ENCODE measurements around the gene CD300LF. TPM values are rescaled to one million over a fixed set of nuclear protein-coding genes. Genes with fewer than 3 reads are reported as not detected.

Gene CD300LF
- total RNA-seq, 1 experiment from 2014 or later: not detected

GRCh38 chr17:74728702-74729075 is 16.0 kb upstream of the CD300LF start:
- H3K23ac ChIP-seq (ENCODE audit: insufficient read length, low read depth, low read length): no peak overlapping the region
- H3K18ac ChIP-seq (ENCODE audit: insufficient read length, low read depth, low read length): no peak overlapping the region
- H3K9me3 ChIP-seq (ENCODE audit: control insufficient read depth, low read depth, low read length): no peaks in the 10 kb centered on the region
- Mint-ChIP-seq H3K36me3 (ENCODE audit: insufficient read depth in 1 of 3, low read depth in 3 of 3) (no peaks in the 10 kb centered on the region), H3K9me3 (no peaks in the 10 kb centered on the region), H3K4me3 (no peak overlapping the region), H3K4me1 (no peaks in the 10 kb centered on the region), H3K27ac (no peak overlapping the region), H3K27me3 (ENCODE audit: low read depth) (peaks cover 16% of the 10 kb centered on the region)
- H2BK20ac ChIP-seq (ENCODE audit: low read depth, low read length, poor library complexity, severe bottlenecking): no peak overlapping the region
- no peak overlapping the region for H2BK12ac ChIP-seq (ENCODE audit: insufficient read length, low read depth, low read length)
- H2AK5ac ChIP-seq (ENCODE audit: insufficient read length, low read length): no peak overlapping the region
- H4K5ac ChIP-seq (ENCODE audit: insufficient read length, low read depth, low read length): no peak overlapping the region
- no peaks in the 10 kb centered on the region for H3K23me2 ChIP-seq (ENCODE audit: insufficient read length, low read depth, low read length, poor library complexity, severe bottlenecking)
- H3K9ac ChIP-seq (ENCODE audit: extremely low read depth, insufficient read length, low read length): no peak overlapping the region
- H3K27ac ChIP-seq (ENCODE audit: insufficient read length, low read depth, low read length): no peak overlapping the region
- H3T11ph ChIP-seq (ENCODE audit: low read length): no peak overlapping the region
- H3K27me3 ChIP-seq (ENCODE audit: insufficient read depth, low read length): no peaks in the 10 kb centered on the region; the same call in 1 of the 2 replicates
- H2BK5ac ChIP-seq (ENCODE audit: insufficient read length, low read length): no peak overlapping the region
- TF ChIP-seq, protein P1, sequence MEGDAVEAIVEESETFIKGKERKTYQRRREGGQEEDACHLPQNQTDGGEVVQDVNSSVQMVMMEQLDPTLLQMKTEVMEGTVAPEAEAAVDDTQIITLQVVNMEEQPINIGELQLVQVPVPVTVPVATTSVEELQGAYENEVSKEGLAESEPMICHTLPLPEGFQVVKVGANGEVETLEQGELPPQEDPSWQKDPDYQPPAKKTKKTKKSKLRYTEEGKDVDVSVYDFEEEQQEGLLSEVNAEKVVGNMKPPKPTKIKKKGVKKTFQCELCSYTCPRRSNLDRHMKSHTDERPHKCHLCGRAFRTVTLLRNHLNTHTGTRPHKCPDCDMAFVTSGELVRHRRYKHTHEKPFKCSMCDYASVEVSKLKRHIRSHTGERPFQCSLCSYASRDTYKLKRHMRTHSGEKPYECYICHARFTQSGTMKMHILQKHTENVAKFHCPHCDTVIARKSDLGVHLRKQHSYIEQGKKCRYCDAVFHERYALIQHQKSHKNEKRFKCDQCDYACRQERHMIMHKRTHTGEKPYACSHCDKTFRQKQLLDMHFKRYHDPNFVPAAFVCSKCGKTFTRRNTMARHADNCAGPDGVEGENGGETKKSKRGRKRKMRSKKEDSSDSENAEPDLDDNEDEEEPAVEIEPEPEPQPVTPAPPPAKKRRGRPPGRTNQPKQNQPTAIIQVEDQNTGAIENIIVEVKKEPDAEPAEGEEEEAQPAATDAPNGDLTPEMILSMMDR (conservative IDR thresholded peaks at IDR 0.05): no peak
- DNase-seq: no peak
- H2AFZ ChIP-seq (ENCODE audit: low read length): no peak overlapping the region
- H3K4me1 ChIP-seq (ENCODE audit: insufficient read depth, low read length): no peaks in the 10 kb centered on the region
- H4K20me1 ChIP-seq (ENCODE audit: control insufficient read depth, insufficient read depth, insufficient read length): no peaks in the 10 kb centered on the region
- H3K56ac ChIP-seq (ENCODE audit: insufficient read length, low read depth, low read length): no peak overlapping the region
- H3K79me1 ChIP-seq (ENCODE audit: insufficient read depth, low read depth, low read length, poor library complexity, severe bottlenecking): no peaks in the 10 kb centered on the region
- H3K4me2 ChIP-seq (ENCODE audit: insufficient read depth, insufficient read length, low read length): no peak overlapping the region
- H2BK120ac ChIP-seq (ENCODE audit: low read depth, low read length, poor library complexity, severe bottlenecking): no peak overlapping the region
- H4K91ac ChIP-seq (ENCODE audit: insufficient read length, low read depth, low read length): no peak overlapping the region
- H3K14ac ChIP-seq (ENCODE audit: insufficient read depth, low read length): no peak overlapping the region
- no peak overlapping the region for H3K4ac ChIP-seq (ENCODE audit: low read depth, low read length)
- H2BK15ac ChIP-seq (ENCODE audit: low read depth, low read length): no peak overlapping the region
- no CpG with 5 or more reads among the region's 3 CpGs for WGBS (ENCODE audit: extremely low coverage, insufficient read length, low lambda C conversion rate)
- H4K8ac ChIP-seq (replicated peaks; ENCODE audit: insufficient read length, low read depth, low read length): no peak overlapping the region
- H3K79me2 ChIP-seq (ENCODE audit: insufficient read depth, low read length): no peaks in the 10 kb centered on the region
